Measurements from ENCODE around the gene FSIP1.
A peak's percentile ranks its signal among the peaks of the same experiment; 100 is the strongest.

Gene FSIP1

GRCh38 chr15:39684233-39684632 is 98.4 kb downstream of the FSIP1 start:
- no peak for DNase-seq (ENCODE audit: low spot score)

GRCh38 chr15:39682366-39682765 is 100.3 kb downstream of the FSIP1 start:
- no peak for DNase-seq (ENCODE audit: low spot score)

- DNase-seq (ENCODE audit: low spot score): no peak
Measured at GRCh38 chr15:39680868-39681267, 101.8 kb downstream of the FSIP1 start.

GRCh38 chr15:39672666-39673065 is 110.0 kb downstream of the FSIP1 start:
- no peak for DNase-seq (ENCODE audit: low spot score)

- DNase-seq (ENCODE audit: low spot score): no peak
Measured at GRCh38 chr15:39672184-39672583, 110.5 kb downstream of the FSIP1 start.

- no peak for DNase-seq (ENCODE audit: low spot score)
Measured at GRCh38 chr15:39670687-39671086, 112.0 kb downstream of the FSIP1 start.

- no peak for DNase-seq (ENCODE audit: low spot score)
Measured at GRCh38 chr15:39669661-39670060, 113.0 kb downstream of the FSIP1 start.

GRCh38 chr15:39669241-39669640 is 113.4 kb downstream of the FSIP1 start:
- no peak for DNase-seq (ENCODE audit: low spot score)

- DNase-seq (ENCODE audit: low spot score): no peak
Measured at GRCh38 chr15:39668457-39668856, 114.2 kb downstream of the FSIP1 start.

GRCh38 chr15:39667382-39668127 is 115.1 kb downstream of the FSIP1 start:
- DNase-seq (ENCODE audit: low spot score): no peak

- no peak for DNase-seq (ENCODE audit: low spot score)
Measured at GRCh38 chr15:39666677-39667076, 116.0 kb downstream of the FSIP1 start.

GRCh38 chr15:39665629-39666250 is 116.9 kb downstream of the FSIP1 start:
- DNase-seq (ENCODE audit: low spot score): peak; percentile 8

GRCh38 chr15:39663704-39664250 is 118.9 kb downstream of the FSIP1 start:
- DNase-seq (ENCODE audit: low spot score): no peak

GRCh38 chr15:39661776-39662175 is 120.9 kb downstream of the FSIP1 start:
- DNase-seq (ENCODE audit: low spot score): no peak

GRCh38 chr15:39658740-39659139 is 123.9 kb downstream of the FSIP1 start:
- no peak for DNase-seq (ENCODE audit: low spot score)

- DNase-seq (ENCODE audit: low spot score): no peak
Measured at GRCh38 chr15:39657668-39658067, 125.0 kb downstream of the FSIP1 start.

GRCh38 chr15:39657181-39657580 is 125.5 kb downstream of the FSIP1 start:
- no peak for DNase-seq (ENCODE audit: low spot score)

- DNase-seq (ENCODE audit: low spot score): no peak
Measured at GRCh38 chr15:39654304-39654703, 128.3 kb downstream of the FSIP1 start.

GRCh38 chr15:39651881-39652280 is 130.8 kb downstream of the FSIP1 start:
- DNase-seq (ENCODE audit: low spot score): no peak

- DNase-seq (ENCODE audit: low spot score): no peak
Measured at GRCh38 chr15:39651295-39651694, 131.3 kb downstream of the FSIP1 start.

- no peak for DNase-seq (ENCODE audit: low spot score)
Measured at GRCh38 chr15:39649757-39650156, 132.9 kb downstream of the FSIP1 start.

- DNase-seq (ENCODE audit: low spot score): no peak
Measured at GRCh38 chr15:39646425-39646824, 136.2 kb downstream of the FSIP1 start.

GRCh38 chr15:39645976-39646257 is 136.7 kb downstream of the FSIP1 start:
- no peak for DNase-seq (ENCODE audit: low spot score)

Measured in CD4-positive, alpha-beta T cell treated with Interleukin-2 at 100 ng/mL for 4 hours (primary cell).